HCT116 (cell line): ENCODE data around the gene SIL1. TPM values are rescaled to one million over a fixed set of nuclear protein-coding genes. Genes with fewer than 3 reads are reported as not detected.

Experiments used
- ATAC-seq: fragments of 200-7000 bp; cut with Tn5 transposase; 2 replicates; pipeline ENCODE4 v1.9.1; 2020; ENCODE audit warnings: mild to moderate bottlenecking, moderate library complexity
- BruUV-seq: library from RNA; stranded (reverse); fragments of 400-500 nt; replicated peaks from 2 replicates; lab custom pipeline; 2021; lab: Mats Ljungman, UMichigan
- CTCF ChIA-PET: fragments of 300-600 bp; sonication (Branson Sonifier 250); formaldehyde crosslinking; loops from one replicate; lab custom pipeline; 2021; ENCODE audit warnings: antibody characterized with exemption; lab: Charles Lee
- POLR2A ChIA-PET: fragments of 300-600, 350-600 bp; sonication (Branson Sonifier 250); formaldehyde crosslinking; loops from one replicate; lab custom pipeline; 2021; ENCODE audit warnings: antibody characterized with exemption; lab: Charles Lee
- RAD21 ChIA-PET, 2 experiments: fragments of 300-600 bp; sonication (Branson Sonifier 250); formaldehyde crosslinking; loops; one replicate each; lab custom pipeline; 2023; ENCODE audit warnings: low total read pairs in 2 of 2; ENCODE audit not compliant: uncharacterized antibody in 2 of 2, unreplicated experiment in 2 of 2, low non-redundant PET in 1 of 2; lab: Charles Lee
- DNase-seq: peaks from one replicate; pipeline ENCODE4 v3.0.0-alpha.2; 2010; ENCODE audit warnings: low read depth, low spot score
- H2AFZ ChIP-seq: fragments of 200-600 bp; shearing (Covaris generic), sonication (generic); 2 replicates; pipeline ENCODE4 v1.6.1; 2017; ENCODE audit warnings: low read depth, mixed run types, mixed read lengths, antibody characterized with exemption, low read length; ENCODE audit not compliant: poor library complexity, severe bottlenecking
- H3K27ac ChIP-seq: 2 replicates; pipeline ENCODE4 v1.5.1; 2012; ENCODE audit warnings: low read depth, low read length
- H3K27me3 ChIP-seq: fragments of 200-600 bp; sonication (generic); 2 replicates; pipeline ENCODE4 v1.6.1; 2016; ENCODE audit warnings: mixed run types, low read length, mixed read lengths; ENCODE audit not compliant: insufficient read depth
- H3K36me3 ChIP-seq, 2 experiments: fragments of 200-500 bp in 1 of 2; fragments of 200-600 bp in 1 of 2; sonication (Bioruptor generic) in 1 of 2; sonication (generic) in 1 of 2; 2 replicates each; pipeline versions ENCODE4 v1.5.1 to v1.6.1; 2014 to 2016; ENCODE audit warnings: low read length in 2 of 2, inconsistent platforms in 1 of 2, mixed read lengths in 1 of 2, mixed run types in 1 of 2; ENCODE audit not compliant: insufficient read depth in 2 of 2, control insufficient read depth in 1 of 2
- H3K4me1 ChIP-seq, 2 experiments: fragments of 200-600 bp in 1 of 2; sonication (generic) in 1 of 2; 2 replicates each; pipeline versions ENCODE4 v1.5.1 to v1.6.1; 2012 to 2017; ENCODE audit warnings: low read length in 2 of 2, inconsistent platforms in 1 of 2, mild to moderate bottlenecking in 1 of 2, mixed read lengths in 1 of 2, mixed run types in 1 of 2, moderate library complexity in 1 of 2; ENCODE audit not compliant: insufficient read depth in 2 of 2, control insufficient read depth in 1 of 2
- H3K4me2 ChIP-seq: fragments of 200-600 bp; sonication (generic); 2 replicates; pipeline ENCODE4 v1.6.1; 2017; ENCODE audit warnings: mixed run types, low read length, mixed read lengths
- H3K4me3 ChIP-seq, 2 experiments: fragments of 200-600 bp in 1 of 2; sonication (generic) in 1 of 2; replicated peaks in 1 of 2; 2 replicates each; pipeline ENCODE4 v1.5.1; 2011 to 2016; ENCODE audit warnings: low read length in 2 of 2, control low read depth in 1 of 2, low read depth in 1 of 2, mild to moderate bottlenecking in 1 of 2, mixed read lengths in 1 of 2, mixed run types in 1 of 2
- H3K79me2 ChIP-seq: fragments of 200-600 bp; sonication (generic); 2 replicates; pipeline ENCODE4 v1.6.1; 2017; ENCODE audit warnings: mild to moderate bottlenecking, mixed run types, low read length, moderate library complexity, mixed read lengths; ENCODE audit not compliant: insufficient read depth
- H3K9ac ChIP-seq: fragments of 200-600 bp; sonication (generic); 2 replicates; pipeline ENCODE4 v1.6.1; 2016; ENCODE audit warnings: low read length, mixed read lengths
- H3K9me2 ChIP-seq: fragments of 200-600 bp; sonication (generic), shearing (Covaris generic); 2 replicates; pipeline ENCODE4 v1.6.1; 2017; ENCODE audit warnings: mixed run types, mild to moderate bottlenecking, moderate library complexity; ENCODE audit not compliant: insufficient read depth
- H3K9me3 ChIP-seq, 2 experiments: fragments of 200-500 bp in 1 of 2; fragments of 200-600 bp in 1 of 2; sonication (Bioruptor generic) in 1 of 2; sonication (generic) in 1 of 2; 2 replicates each; pipeline ENCODE4 v1.6.1; 2014 to 2017; ENCODE audit warnings: low read length in 2 of 2, mixed read lengths in 2 of 2, inconsistent platforms in 1 of 2, low read depth in 1 of 2, mild to moderate bottlenecking in 1 of 2, mixed run types in 1 of 2, moderate library complexity in 1 of 2; ENCODE audit not compliant: control insufficient read depth in 1 of 2, insufficient read depth in 1 of 2
- H4K20me1 ChIP-seq: fragments of 200-600 bp; sonication (generic), shearing (Covaris generic); 2 replicates; pipeline ENCODE4 v1.6.1; 2017; ENCODE audit warnings: mixed run types, mild to moderate bottlenecking, moderate library complexity; ENCODE audit not compliant: insufficient read depth
- ATF3 ChIP-seq: IDR thresholded peaks from 2 replicates; pipeline ENCODE4 v1.6.1; 2012
- CBX3 ChIP-seq: IDR thresholded peaks from 2 replicates; pipeline ENCODE4 v1.6.1; 2012; ENCODE audit warnings: low read depth
- CEBPB ChIP-seq: IDR thresholded peaks from 2 replicates; pipeline ENCODE4 v1.6.1; 2012; ENCODE audit warnings: low read depth
- EGR1 ChIP-seq: IDR thresholded peaks from 2 replicates; pipeline ENCODE4 v1.6.1; 2012; ENCODE audit warnings: low read depth
- EZH2phosphoT487 ChIP-seq: fragments of 200-600 bp; IDR thresholded peaks from 2 replicates; pipeline ENCODE4 v1.6.1; 2018; ENCODE audit warnings: antibody characterized with exemption, borderline replicate concordance
- FOSL1 ChIP-seq: IDR thresholded peaks from 2 replicates; pipeline ENCODE4 v1.6.1; 2012; ENCODE audit warnings: low read depth
- POLR2A ChIP-seq: IDR thresholded peaks from 2 replicates; pipeline ENCODE4 v1.7.0; 2011; ENCODE audit warnings: borderline replicate concordance; ENCODE audit not compliant: insufficient read depth, insufficient read length; ENCODE audit errors: extremely low read depth
- POLR2AphosphoS5 ChIP-seq: IDR thresholded peaks from 2 replicates; pipeline ENCODE4 v1.6.1; 2011; ENCODE audit warnings: mild to moderate bottlenecking, low read depth, low read length, moderate library complexity
- REST ChIP-seq: IDR thresholded peaks from 2 replicates; pipeline ENCODE4 v1.6.1; 2012; ENCODE audit warnings: low read depth
- SP1 ChIP-seq: IDR thresholded peaks from 2 replicates; pipeline ENCODE4 v1.6.1; 2012; ENCODE audit warnings: low read depth
- TCF7L2 ChIP-seq: IDR thresholded peaks from 2 replicates; pipeline ENCODE4 v1.7.0; 2011; ENCODE audit warnings: borderline replicate concordance, inconsistent platforms; ENCODE audit not compliant: insufficient read depth, insufficient read length; ENCODE audit errors: extremely low read depth
- ZBTB33 ChIP-seq: IDR thresholded peaks from 2 replicates; pipeline ENCODE4 v1.6.1; 2011; ENCODE audit warnings: mild to moderate bottlenecking, low read length, moderate library complexity; ENCODE audit not compliant: insufficient replicate concordance; ENCODE audit errors: extremely low read depth
- ZFX ChIP-seq: fragments of 450-650 bp; IDR thresholded peaks from 2 replicates; pipeline ENCODE4 v1.6.1; 2017
- ZNF274 ChIP-seq: fragments of 200-500 bp; sonication (Bioruptor generic); IDR thresholded peaks from 2 replicates; pipeline ENCODE4 v1.6.1; 2014; ENCODE audit warnings: mild to moderate bottlenecking, low read depth, low read length, inconsistent platforms
- intact Hi-C: fragments of 100-400 bp; cut with micrococcal nuclease; formaldehyde crosslinking; loops from 2 replicates; pipeline ENCODE4 v1.10.0; 2022
- total RNA-seq: library from RNA; stranded (reverse); gene quantifications from one replicate; pipeline ENCODE4 v1.2.1, GENCODE V29; 2021; ENCODE audit not compliant: unreplicated experiment

The SIL1 gene
- total RNA-seq, 1 experiment from 2014 or later, result 34.0 TPM

- ATAC-seq (peak; percentile 10; the same call in 1 of the 2 replicates), DNase-seq (no peak)
- CTCF ChIA-PET, result no interaction called here
- no peaks in the 10 kb centered on the region for H3K79me2 ChIP-seq
- no peak overlapping the region for H3K4me2 ChIP-seq
- H3K36me3 ChIP-seq, result no peaks in the 10 kb centered on the region
- H4K20me1 ChIP-seq, result no peaks in the 10 kb centered on the region
- H3K4me1 ChIP-seq, result no peaks in the 10 kb centered on the region
- H3K9me2 ChIP-seq, result no peaks in the 10 kb centered on the region
- POLR2A ChIA-PET, result no interaction called here
- H3K4me3 ChIP-seq, result no peak overlapping the region
- H2AFZ ChIP-seq, result no peak overlapping the region
- intact Hi-C loops, result no loop called here
- no peaks in the 10 kb centered on the region for H3K9me3 ChIP-seq
- H3K27me3 ChIP-seq, result no peaks in the 10 kb centered on the region
- TF ChIP-seq EGR1, result no peak
- TF ChIP-seq, all 23 proteins: peak for 0
- RAD21 ChIA-PET, result no interaction called here
- Histone ChIP-seq H3K27ac (no peak overlapping the region), H3K9ac (no peak overlapping the region)
- no TSS peak for BruUV-seq
These were observed 253.4 kb downstream of the SIL1 start for GRCh38 chr5:138944527-138945322.

GRCh38 chr5:138943599-138944173 is 254.5 kb downstream of the SIL1 start:
- H3K4me2 ChIP-seq, result no peak overlapping the region
- RAD21 ChIA-PET, result no interaction called here
- no peak overlapping the region for H3K4me3 ChIP-seq
- no peaks in the 10 kb centered on the region for H3K36me3 ChIP-seq
- intact Hi-C loops, result no loop called here
- no peak overlapping the region for H2AFZ ChIP-seq
- no peaks in the 10 kb centered on the region for H3K27me3 ChIP-seq
- ATAC-seq (no peak), DNase-seq (no peak)
- H3K9me3 ChIP-seq, result no peaks in the 10 kb centered on the region
- no peak overlapping the region for H3K27ac ChIP-seq
- no peaks in the 10 kb centered on the region for H3K9me2 ChIP-seq
- H3K9ac ChIP-seq, result no peak overlapping the region
- H3K79me2 ChIP-seq, result no peaks in the 10 kb centered on the region
- H3K4me1 ChIP-seq, result no peaks in the 10 kb centered on the region
- CTCF ChIA-PET, result no interaction called here
- H4K20me1 ChIP-seq, result no peaks in the 10 kb centered on the region
- BruUV-seq, result no TSS peak
- POLR2A ChIA-PET, result no interaction called here
- no peak for TF ChIP-seq SP1
- TF ChIP-seq REST, result no peak
- no peak for TF ChIP-seq ZFX
- no peak for TF ChIP-seq POLR2A
- no peak for TF ChIP-seq CEBPB
- no peak for TF ChIP-seq CBX3
- TF ChIP-seq ZBTB33, result no peak
- TF ChIP-seq TCF7L2, result no peak
- no peak for TF ChIP-seq ATF3
- TF ChIP-seq EZH2phosphoT487, result no peak
- no peak for TF ChIP-seq FOSL1
- no peak for TF ChIP-seq ZNF274
- TF ChIP-seq POLR2AphosphoS5, result no peak
